CD8-positive, alpha-beta memory T cell (primary cell): Measurements from ENCODE around the gene POU2F1. TPM values are rescaled to one million over a fixed set of nuclear protein-coding genes. Genes with fewer than 3 reads are reported as not detected.

Source experiments
- CTCF ChIA-PET: fragments of 350-600 bp; sonication (Branson Sonifier 250); formaldehyde crosslinking; loops from one replicate; lab custom pipeline; 2021; ENCODE audit warnings: antibody characterized with exemption; lab: Charles Lee
- POLR2A ChIA-PET: fragments of 350-600 bp; sonication (Branson Sonifier 250); formaldehyde crosslinking; loops from one replicate; lab custom pipeline; 2021; ENCODE audit warnings: antibody characterized with exemption; lab: Charles Lee
- DNase-seq, 5 donors: peaks; one replicate each; pipeline versions ENCODE4 v3.0.0 to v3.0.0-alpha.2; 2020 to 2022; ENCODE audit warnings: mixed read lengths in 1 of 5
- H3K27ac ChIP-seq: one replicate; pipeline ENCODE4 v1.7.0; 2013; ENCODE audit warnings: low read depth, mild to moderate bottlenecking, low read length, moderate library complexity
- H3K27me3 ChIP-seq: 2 replicates; pipeline ENCODE4 v1.7.0; 2013; ENCODE audit warnings: low read length, mild to moderate bottlenecking; ENCODE audit not compliant: insufficient read depth, poor library complexity, severe bottlenecking
- H3K36me3 ChIP-seq: 2 replicates; pipeline ENCODE4 v1.7.0; 2013; ENCODE audit warnings: mild to moderate bottlenecking, low read length, moderate library complexity; ENCODE audit not compliant: insufficient read depth
- H3K4me1 ChIP-seq: 2 replicates; pipeline ENCODE4 v1.7.0; 2013; ENCODE audit warnings: mild to moderate bottlenecking, low read length, moderate library complexity; ENCODE audit not compliant: insufficient read depth
- H3K4me3 ChIP-seq: 2 replicates; pipeline ENCODE4 v1.7.0; 2013; ENCODE audit warnings: mild to moderate bottlenecking, low read length
- H3K9me3 ChIP-seq: 2 replicates; pipeline ENCODE4 v1.7.0; 2013; ENCODE audit warnings: mild to moderate bottlenecking, low read length
- H3K27ac Mint-ChIP-seq, 8 donors: one replicate each; pipeline ENCODE4 v1.8.0; 2020 to 2021; ENCODE audit warnings: mixed read lengths in 8 of 8, mild to moderate bottlenecking in 6 of 8, inconsistent platforms in 3 of 8, moderate library complexity in 3 of 8
- H3K27me3 Mint-ChIP-seq, 2 donors: one replicate each; pipeline ENCODE4 v1.8.0; 2020 to 2021; ENCODE audit warnings: mixed read lengths in 2 of 2, mild to moderate bottlenecking in 1 of 2, moderate library complexity in 1 of 2
- H3K36me3 Mint-ChIP-seq, 3 donors: one replicate each; pipeline ENCODE4 v1.8.0; 2020 to 2021; ENCODE audit warnings: mixed read lengths in 3 of 3, inconsistent platforms in 1 of 3, mild to moderate bottlenecking in 1 of 3
- H3K4me1 Mint-ChIP-seq, 3 donors: one replicate each; pipeline ENCODE4 v1.8.0; 2020 to 2021; ENCODE audit warnings: mixed read lengths in 3 of 3, inconsistent platforms in 1 of 3, mild to moderate bottlenecking in 1 of 3
- H3K4me3 Mint-ChIP-seq, 7 donors: one replicate each; pipeline ENCODE4 v1.8.0; 2020 to 2021; ENCODE audit warnings: mixed read lengths in 7 of 7, mild to moderate bottlenecking in 6 of 7, moderate library complexity in 4 of 7, inconsistent platforms in 2 of 7
- H3K9me3 Mint-ChIP-seq, 5 donors: one replicate each; pipeline ENCODE4 v1.8.0; 2020 to 2022; ENCODE audit warnings: mixed read lengths in 5 of 5, mild to moderate bottlenecking in 3 of 5, moderate library complexity in 2 of 5, inconsistent platforms in 1 of 5
- polyA plus RNA-seq: library from polyadenylated mRNA; unstranded; fragments of 300-500 nt; fragmentation: Illumina TruSeq; gene quantifications from one replicate; pipeline ENCODE4 v1.2.3, GENCODE V29; 2021
- total RNA-seq, 2 experiments: library from RNA; stranded (reverse); gene quantifications; one replicate each; pipeline ENCODE4 v1.2.3, GENCODE V29; 2021

The POU2F1 gene
- total and polyA plus RNA-seq, 3 experiments from 2014 or later = 11.8 to 13.5 (median 12.3) TPM

GRCh38 chr1:167375949-167376348 is 155.3 kb downstream of the POU2F1 start:
- Histone ChIP-seq H3K4me1 (no peaks in the 10 kb centered on the region), H3K4me3 (no peak overlapping the region), H3K9me3 (no peaks in the 10 kb centered on the region), H3K36me3 (no peaks in the 10 kb centered on the region), H3K27me3 (no peaks in the 10 kb centered on the region), H3K27ac (no peak overlapping the region)
- Mint-ChIP-seq H3K27ac (no peak overlapping the region), H3K36me3 (peaks cover 4 to 53% (median 23%) of the 10 kb centered on the region in 3 donors), H3K9me3 (no peaks in the 10 kb centered on the region), H3K27me3 (no peaks in the 10 kb centered on the region), H3K4me3 (no peak overlapping the region), H3K4me1 (peaks cover 0 to 12% (median 3%) of the 10 kb centered on the region in 3 donors)
- ChIA-PET CTCF (interaction anchor here (1.0 kb wide), 1 partner anchor 16 kb away, joined by 3 read pairs; no protein-coding TSS in a partner anchor), POLR2A (no interaction called here)
- DNase-seq = no peak

DNA sequence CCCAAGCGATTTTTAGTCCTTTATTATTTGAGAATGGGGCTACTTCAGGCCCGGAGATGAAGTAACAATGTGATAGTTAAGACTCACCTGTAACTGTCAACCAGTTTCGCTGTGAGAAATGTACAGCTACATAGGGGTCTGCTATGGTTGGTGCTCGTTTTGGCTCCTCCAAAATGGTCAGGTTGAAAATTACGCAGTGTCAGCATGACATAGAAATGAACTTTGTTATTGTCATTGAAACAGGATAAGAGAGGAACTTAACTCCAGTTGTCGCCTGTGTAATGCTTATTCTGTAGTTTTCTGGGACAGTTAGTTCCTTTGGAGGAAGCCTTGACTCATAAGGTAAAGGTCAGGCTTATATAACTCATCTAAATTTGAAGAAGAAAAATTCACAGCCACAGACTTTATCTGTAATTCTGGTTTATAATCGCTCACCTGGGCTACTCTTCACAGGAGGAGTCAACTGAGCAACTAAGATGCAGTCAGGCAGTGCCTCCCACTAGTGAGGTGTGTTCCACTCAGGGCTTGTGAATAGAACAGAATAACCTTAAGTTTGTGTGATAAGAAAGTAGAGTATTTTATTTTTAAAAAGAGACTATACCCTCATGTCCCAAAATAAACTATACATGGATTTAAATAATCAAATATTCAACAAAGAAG is 166.7 kb downstream of the POU2F1 start:
- Histone ChIP-seq H3K9me3 (no peaks in the 10 kb centered on the region), H3K4me1 (no peaks in the 10 kb centered on the region), H3K27me3 (no peaks in the 10 kb centered on the region), H3K4me3 (no peak overlapping the region), H3K27ac (no peak overlapping the region), H3K36me3 (peaks cover 9% of the 10 kb centered on the region)
- Mint-ChIP-seq H3K4me1 (no peaks in the 10 kb centered on the region), H3K36me3 (peaks cover 3 to 53% (median 27%) of the 10 kb centered on the region in 3 donors), H3K27me3 (no peaks in the 10 kb centered on the region), H3K4me3 (no peak overlapping the region), H3K9me3 (no peaks in the 10 kb centered on the region), H3K27ac (peak overlapping the region in 1 of 8 donors; percentile 10)
- no peak for DNase-seq
- ChIA-PET CTCF (interaction anchor here (1.1 kb wide), 1 partner anchor 14 kb away, joined by 3 read pairs; no protein-coding TSS in a partner anchor), POLR2A (no interaction called here)

- Mint-ChIP-seq H3K9me3 (no peaks in the 10 kb centered on the region), H3K4me3 (no peak overlapping the region), H3K4me1 (no peaks in the 10 kb centered on the region), H3K27me3 (no peaks in the 10 kb centered on the region), H3K27ac (no peak overlapping the region), H3K36me3 (peaks cover 0 to 48% (median 22%) of the 10 kb centered on the region in 3 donors)
- no peak for DNase-seq
- ChIA-PET CTCF (interaction anchor here (0.6 to 1.2 kb wide), 2 partner anchors 145 to 152 kb away, joined by 3 to 4 read pairs; no protein-coding TSS in a partner anchor), POLR2A (no interaction called here)
- Histone ChIP-seq H3K4me1 (no peaks in the 10 kb centered on the region), H3K27ac (no peak overlapping the region), H3K9me3 (no peaks in the 10 kb centered on the region), H3K27me3 (no peaks in the 10 kb centered on the region), H3K36me3 (peaks cover 9% of the 10 kb centered on the region), H3K4me3 (no peak overlapping the region)
Measured at GRCh38 chr1:167388976-167389375, 168.3 kb downstream of the POU2F1 start.

GRCh38 chr1:167392200-167392696 is 171.6 kb downstream of the POU2F1 start:
- Histone ChIP-seq H3K4me1 (no peaks in the 10 kb centered on the region), H3K4me3 (no peak overlapping the region), H3K27ac (no peak overlapping the region), H3K9me3 (no peaks in the 10 kb centered on the region), H3K27me3 (no peaks in the 10 kb centered on the region), H3K36me3 (no peaks in the 10 kb centered on the region)
- Mint-ChIP-seq H3K4me3 (no peak overlapping the region), H3K9me3 (no peaks in the 10 kb centered on the region), H3K27ac (no peak overlapping the region), H3K4me1 (no peaks in the 10 kb centered on the region), H3K36me3 (peaks cover 0 to 35% (median 8%) of the 10 kb centered on the region in 3 donors), H3K27me3 (no peaks in the 10 kb centered on the region)
- DNase-seq = no peak
- ChIA-PET POLR2A (interaction anchor here (0.5 kb wide), 1 partner anchor 11 kb away, joined by 3 read pairs; no protein-coding TSS in a partner anchor), CTCF (interaction anchor here (1.2 to 1.3 kb wide), 2 partner anchors 13 to 16 kb away, joined by 3 read pairs; no protein-coding TSS in a partner anchor)

DNA sequence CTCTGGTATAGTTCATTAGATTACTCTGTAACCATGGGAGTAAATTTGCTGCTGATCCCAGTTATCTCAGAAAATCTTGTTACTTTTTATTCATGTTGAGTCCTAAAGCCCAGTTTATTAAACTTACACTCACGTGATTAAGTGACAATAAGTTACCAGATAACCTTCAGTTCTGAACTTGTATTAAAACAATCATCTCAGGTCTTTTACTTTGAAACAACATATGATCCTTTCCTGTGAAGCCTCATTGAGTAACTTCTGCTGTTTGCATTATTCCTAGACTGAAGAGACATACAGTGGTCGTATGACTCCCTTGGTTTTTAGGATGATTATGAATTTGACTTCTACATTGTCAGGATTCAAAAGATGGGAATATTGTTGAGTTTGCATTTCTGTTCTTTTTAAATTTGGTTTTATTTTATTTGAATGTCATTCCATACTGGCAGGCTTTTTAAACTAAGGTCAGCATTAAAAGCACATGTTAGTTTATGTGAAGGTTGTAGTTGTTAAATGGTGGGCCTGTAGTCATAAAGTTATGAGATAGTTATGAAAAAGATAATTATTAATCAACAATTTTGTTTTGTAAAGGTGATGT is 179.8 kb downstream of the POU2F1 start:
- Mint-ChIP-seq H3K36me3 (peaks cover 0 to 57% (median 14%) of the 10 kb centered on the region in 3 donors), H3K9me3 (no peaks in the 10 kb centered on the region), H3K4me1 (peaks cover 0 to 4% (median 3%) of the 10 kb centered on the region in 3 donors), H3K4me3 (no peak overlapping the region), H3K27me3 (no peaks in the 10 kb centered on the region), H3K27ac (peak overlapping the region in 1 of 8 donors; percentile 36)
- Histone ChIP-seq H3K4me1 (no peaks in the 10 kb centered on the region), H3K9me3 (no peaks in the 10 kb centered on the region), H3K4me3 (no peak overlapping the region), H3K36me3 (no peaks in the 10 kb centered on the region), H3K27ac (no peak overlapping the region), H3K27me3 (no peaks in the 10 kb centered on the region)
- POLR2A ChIA-PET = interaction anchor here (0.6 kb wide), 1 partner anchor 242 kb away, joined by 6 read pairs; no protein-coding TSS in a partner anchor
- no peak for DNase-seq
- CTCF ChIA-PET = interaction anchor here (0.7 to 3.1 kb wide), 12 partner anchors 11 to 141 kb away, joined by 3 to 64 read pairs (median 8); partner anchors contain the start of gene CD247

GRCh38 chr1:167401260-167401873 is 180.7 kb downstream of the POU2F1 start:
- peak; percentile 30 to 68 (median 41) for DNase-seq
- CTCF ChIA-PET = interaction anchor here (0.7 to 3.1 kb wide), 17 partner anchors 10 to 162 kb away, joined by 3 to 64 read pairs (median 4); partner anchors contain the start of gene CD247
- H3K27ac Mint-ChIP-seq = peak overlapping the region in 3 of 8 donors; percentile 9 to 32 (median 13)
- H3K27me3 Mint-ChIP-seq = no peaks in the 10 kb centered on the region
- Histone ChIP-seq H3K4me1 (no peaks in the 10 kb centered on the region), H3K27me3 (no peaks in the 10 kb centered on the region), H3K27ac (no peak overlapping the region), H3K9me3 (no peaks in the 10 kb centered on the region), H3K36me3 (no peaks in the 10 kb centered on the region), H3K4me3 (no peak overlapping the region)
- H3K4me3 Mint-ChIP-seq = no peak overlapping the region
- peaks cover 0 to 4% (median 3%) of the 10 kb centered on the region in 3 donors for H3K4me1 Mint-ChIP-seq
- peaks cover 0 to 57% (median 21%) of the 10 kb centered on the region in 3 donors for H3K36me3 Mint-ChIP-seq
- no peaks in the 10 kb centered on the region for H3K9me3 Mint-ChIP-seq
- POLR2A ChIA-PET = interaction anchor here (1.5 kb wide), 1 partner anchor 54 kb away, joined by 4 read pairs; no protein-coding TSS in a partner anchor

DNA sequence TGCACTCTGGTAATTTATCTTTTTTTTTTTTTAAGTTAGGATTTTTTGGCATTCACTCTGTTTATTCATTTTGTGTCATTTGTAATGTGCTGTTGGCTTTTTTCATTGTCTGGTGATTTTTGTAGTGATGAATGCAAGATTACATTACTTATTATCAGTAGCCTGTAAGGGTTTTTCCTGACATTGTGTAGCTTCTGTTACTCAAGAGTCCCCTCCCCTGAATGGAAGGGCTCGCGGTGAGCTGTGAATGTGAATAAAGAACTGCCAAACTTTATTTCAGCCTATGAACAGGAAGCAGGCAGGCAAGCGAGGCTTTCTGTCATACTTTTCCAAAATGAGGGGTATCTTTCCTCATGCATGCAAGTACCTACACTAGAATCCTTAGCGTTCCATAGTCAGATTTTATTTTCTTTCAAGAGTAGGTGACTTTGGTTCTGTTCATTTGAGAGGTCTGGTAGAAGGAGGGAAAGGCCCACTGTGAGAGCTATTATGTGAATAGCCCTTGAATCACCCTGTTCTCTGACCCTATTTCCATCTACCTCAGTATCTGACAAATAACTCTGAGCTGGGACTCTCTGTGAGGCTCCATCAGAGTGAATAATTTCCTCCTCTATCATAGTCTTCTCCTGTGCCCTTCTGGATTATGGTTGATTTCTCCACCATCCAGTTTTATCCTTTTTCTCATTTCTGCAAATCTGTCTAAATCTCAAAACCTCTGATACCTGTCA is 183.6 kb downstream of the POU2F1 start:
- Mint-ChIP-seq H3K27me3 (no peaks in the 10 kb centered on the region), H3K36me3 (peaks cover 0 to 41% (median 14%) of the 10 kb centered on the region in 3 donors), H3K4me3 (no peak overlapping the region), H3K4me1 (peaks cover 0 to 4% (median 3%) of the 10 kb centered on the region in 3 donors), H3K9me3 (no peaks in the 10 kb centered on the region), H3K27ac (peak overlapping the region in 1 of 8 donors; percentile 10)
- POLR2A ChIA-PET = no interaction called here
- H3K9me3 ChIP-seq = no peaks in the 10 kb centered on the region
- H3K36me3 ChIP-seq = no peaks in the 10 kb centered on the region
- H3K27me3 ChIP-seq = no peaks in the 10 kb centered on the region
- no peaks in the 10 kb centered on the region for H3K4me1 ChIP-seq
- H3K27ac ChIP-seq = no peak overlapping the region
- no peak for DNase-seq
- no peak overlapping the region for H3K4me3 ChIP-seq
- CTCF ChIA-PET = interaction anchor here (1.0 to 1.1 kb wide), 3 partner anchors 12 to 139 kb away, joined by 3 to 8 read pairs (median 3); no protein-coding TSS in a partner anchor
